ENCODE results near the gene CHCHD10. TPM values are rescaled to one million over a fixed set of nuclear protein-coding genes. Genes with fewer than 3 reads are reported as not detected.

CHCHD10 gene
- total and polyA plus RNA-seq, 2 of the 8 experiments (the other 6 are each of a cell fraction or from before 2014, with no cell fraction given), result 58.3 to 94.5 TPM

GRCh38 chr22:23783265-23784150 lies 15.7 kb upstream of the CHCHD10 start:
- H3K79me2 ChIP-seq (ENCODE audit: control insufficient read depth in 1 of 2, insufficient read depth in 2 of 2, low read length in 2 of 2), result peaks cover 10 to 11% of the 10 kb centered on the region in 2 experiments
- no peak overlapping the region for H3K18ac ChIP-seq (ENCODE audit: extremely low read depth, low read length)
- no peaks in the 10 kb centered on the region for H3K27me3 ChIP-seq (replicated peaks in 1 of 4; ENCODE audit: control insufficient read depth in 3 of 4, extremely low read depth in 1 of 4, insufficient read depth in 3 of 4, low read length in 3 of 4)
- no peak overlapping the region for H4K8ac ChIP-seq (ENCODE audit: extremely low read depth, insufficient read depth, low read length)
- no peak overlapping the region for H3K56ac ChIP-seq (replicated peaks; ENCODE audit: insufficient read length, low read depth, low read length)
- H2BK20ac ChIP-seq (ENCODE audit: low read length), result no peak overlapping the region
- TF ChIP-seq RFX5 (IDR thresholded peaks at IDR 0.05; ENCODE audit: borderline replicate concordance, low read depth, low read length), result no peak
- no peak for TF ChIP-seq BRCA1 (IDR thresholded peaks at IDR 0.05; ENCODE audit: low read depth, low read length)
- TF ChIP-seq JUN (IDR thresholded peaks at IDR 0.05; ENCODE audit: low read depth, low read length), result no peak
- TF ChIP-seq KDM5A (IDR thresholded peaks at IDR 0.05; ENCODE audit: low read length), result no peak
- no peak for TF ChIP-seq TAF1 (IDR thresholded peaks at IDR 0.05; ENCODE audit: low read depth, low read length)
- no peak for TF ChIP-seq E2F6 (IDR thresholded peaks at IDR 0.05)
- TF ChIP-seq SIRT6 (IDR thresholded peaks at IDR 0.05; ENCODE audit: low read length), result no peak
- no peak for TF ChIP-seq CBX8 (IDR thresholded peaks at IDR 0.05; ENCODE audit: borderline replicate concordance, low read depth, low read length)
- no peak for TF ChIP-seq SP1 (IDR thresholded peaks at IDR 0.05; ENCODE audit: low read depth, low read length)
- TF ChIP-seq SUZ12 (IDR thresholded peaks at IDR 0.05; ENCODE audit: low read length), result no peak
- TF ChIP-seq BCL11A (IDR thresholded peaks at IDR 0.05; ENCODE audit: low read depth in 2 of 2, low read length in 2 of 2), result no peak
- no peak overlapping the region for H3K14ac ChIP-seq (ENCODE audit: insufficient read length)
- H3K4me1 ChIP-seq (replicated peaks in 1 of 4; ENCODE audit: control insufficient read depth in 3 of 4, insufficient read depth in 4 of 4, low read length in 3 of 4), result peaks cover 0 to 10% (median 4%) of the 10 kb centered on the region in 4 experiments; a peak in 3 of 7 replicates
- H4K5ac ChIP-seq (ENCODE audit: insufficient read length, low read depth, low read length), result no peak overlapping the region
- H3K9ac ChIP-seq (replicated peaks in 1 of 4; ENCODE audit: extremely low read depth in 1 of 4, low read depth in 3 of 4, low read length in 3 of 4), result no peak overlapping the region
- CTCF ChIA-PET (ENCODE audit: partially characterized antibody), result interaction anchor here (0.7 kb wide), 1 partner anchor 62 kb away, joined by 3 read pairs; no protein-coding TSS in a partner anchor
- no peak for FAIRE-seq
- POLR2A ChIA-PET (ENCODE audit: partially characterized antibody), result interaction anchor here (2.0 to 4.5 kb wide), 2 partner anchors 9 to 10 kb away, joined by 5 to 45 read pairs; partner anchors contain the start of gene MMP11
- H2BK15ac ChIP-seq (ENCODE audit: low read length), result no peak overlapping the region
- H3K4ac ChIP-seq (replicated peaks; ENCODE audit: insufficient read length, low read depth, low read length), result no peak overlapping the region
- H3K9me3 ChIP-seq (ENCODE audit: insufficient read depth in 2 of 2, low read depth in 1 of 2, low read length in 1 of 2), result no peaks in the 10 kb centered on the region
- H2BK120ac ChIP-seq (replicated peaks; ENCODE audit: low read depth, low read length), result no peak overlapping the region
- peaks cover 2% of the 10 kb centered on the region; the same call in 1 of the 2 replicates for H3K79me1 ChIP-seq (ENCODE audit: low read depth, low read length)
- no peak for DNase-seq (ENCODE audit: low read depth in 1 of 2, low spot score in 2 of 2)
- H3K23ac ChIP-seq (ENCODE audit: insufficient read length), result no peak overlapping the region
- WGBS, 2 experiments (ENCODE audit: extremely low coverage in 1 of 2, insufficient coverage in 1 of 2, insufficient read length in 1 of 2, insufficient replicate concordance in 2 of 2, low coverage in 1 of 2, low lambda C conversion rate in 2 of 2, missing lambda C conversion rate in 1 of 2), result 75% methylated on average over 15 of the region's 15 CpGs; no CpG with 5 or more reads in 1 of the 2 experiments
- H2AK5ac ChIP-seq (ENCODE audit: low read depth, low read length), result 0 out of 2 replicates have a peak overlapping the region, but pooled peaks have one; percentile 32
- H4K91ac ChIP-seq (replicated peaks; ENCODE audit: insufficient read length, low read length), result no peak overlapping the region
- no peak overlapping the region for H2BK12ac ChIP-seq (ENCODE audit: low read depth, low read length)
- H2AFZ ChIP-seq (ENCODE audit: low read length), result no peak overlapping the region
- peaks cover 2% of the 10 kb centered on the region in 2 experiments for H4K20me1 ChIP-seq (replicated peaks in 1 of 2; ENCODE audit: control insufficient read depth in 1 of 2, insufficient read depth in 2 of 2, low read length in 2 of 2)
- H3K36me3 ChIP-seq (ENCODE audit: control insufficient read depth in 2 of 4, insufficient read depth in 4 of 4, low read length in 3 of 4), result no peaks in the 10 kb centered on the region
- H3K23me2 ChIP-seq (ENCODE audit: low read depth, low read length), result peaks cover 3% of the 10 kb centered on the region; the same call in 1 of the 2 replicates
- no peak overlapping the region for H3K4me3 ChIP-seq (ENCODE audit: extremely low read depth in 1 of 4, insufficient read depth in 2 of 4, low read depth in 3 of 4, low read length in 4 of 4)
- H2BK5ac ChIP-seq (ENCODE audit: low read depth, low read length), result no peak overlapping the region
- no peak overlapping the region for H3K4me2 ChIP-seq (ENCODE audit: insufficient read depth in 1 of 2, low read depth in 2 of 2, low read length in 2 of 2)
- no peak overlapping the region for H3K27ac ChIP-seq (ENCODE audit: low read depth, low read length)
